ENCODE measurements around the gene HNF1A. TPM values are rescaled to one million over a fixed set of nuclear protein-coding genes. Genes with fewer than 3 reads are reported as not detected.
A peak's percentile ranks its signal among the peaks of the same experiment; 100 is the strongest.
"Not testable (repeated sequence)": the region's sequence is repeated elsewhere in the genome, so short reads cannot be mapped to it uniquely, and the experiment has no call there.

HNF1A gene
- total RNA-seq, 4 donors from 2014 or later = 11.8 TPM; not detected in 3

DNA sequence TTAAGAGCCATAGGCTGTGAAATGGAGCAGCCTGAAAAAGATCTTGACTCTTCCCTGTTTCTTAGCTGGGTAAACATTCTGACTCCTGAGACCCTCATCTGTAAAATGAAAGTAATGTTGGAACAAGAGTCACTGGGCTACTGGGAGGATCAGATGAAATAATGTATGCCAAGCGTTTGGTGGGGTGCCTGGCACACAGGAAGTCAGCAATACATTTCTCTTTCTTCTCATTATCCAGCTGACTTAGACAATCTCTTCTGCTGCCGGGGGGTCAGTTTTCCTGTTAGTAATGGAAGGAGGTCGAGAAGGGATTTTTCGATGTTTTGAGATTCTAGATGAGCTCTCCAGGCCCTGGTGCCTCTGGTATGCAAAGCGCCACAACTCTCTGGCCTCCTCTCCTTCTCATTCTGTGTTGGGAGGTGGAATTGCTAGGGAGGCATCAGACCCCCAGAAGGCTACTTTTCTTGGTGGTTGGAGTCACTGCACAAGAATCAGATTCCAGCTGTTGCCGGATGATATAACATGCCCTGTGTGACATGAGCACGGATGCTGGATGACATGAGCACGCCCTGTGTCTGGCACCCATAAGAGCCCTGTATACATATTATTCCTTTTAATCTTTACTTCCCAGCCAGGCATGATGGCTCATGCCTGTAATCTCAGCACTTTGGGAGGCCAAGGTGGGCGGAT, 56.4 kb downstream of the HNF1A start:
- H3K4me3 ChIP-seq = no peak overlapping the region
- no peaks in the 10 kb centered on the region for H3K36me3 ChIP-seq
- H3K4me1 ChIP-seq = no peaks in the 10 kb centered on the region
- H3K27ac ChIP-seq = no peak overlapping the region
- H3K27me3 ChIP-seq = no peaks in the 10 kb centered on the region
- intact Hi-C loops (cut with DNase I; ENCODE audit: low total_unique reads) = no loop called here
- TF ChIP-seq POLR2A (IDR thresholded peaks at IDR 0.05) (no peak), CTCF (IDR thresholded peaks at IDR 0.05) (no peak)
- DNase-seq = no peak
- H3K9me3 ChIP-seq = no peaks in the 10 kb centered on the region

DNA sequence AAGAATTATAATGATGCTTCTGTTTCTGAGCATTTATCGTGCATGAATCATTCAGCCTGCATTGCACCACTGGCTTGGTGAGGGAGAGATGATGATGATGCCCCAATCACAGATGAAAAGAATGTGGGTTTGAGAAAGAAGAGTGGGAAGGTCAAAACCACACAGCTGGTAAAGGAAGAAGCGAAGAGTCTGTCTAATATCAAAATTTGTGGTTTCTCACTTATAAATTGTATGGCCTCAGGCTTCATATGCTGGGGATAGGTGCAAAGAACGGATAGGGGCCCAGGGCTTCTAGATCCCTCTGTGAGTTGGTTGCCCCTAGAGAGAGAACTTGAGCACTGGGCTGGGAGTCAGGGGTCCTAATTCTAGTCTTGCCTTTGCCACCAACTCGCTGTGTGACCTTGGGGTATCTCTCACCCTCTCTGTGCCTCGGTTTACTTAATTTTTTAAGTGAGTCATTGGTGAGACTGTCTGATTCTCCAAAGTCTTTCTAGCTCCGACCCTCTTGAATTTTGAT, 58.5 kb downstream of the HNF1A start:
- Histone ChIP-seq H3K27ac (no peak overlapping the region), H3K9me3 (no peaks in the 10 kb centered on the region), H3K36me3 (no peaks in the 10 kb centered on the region), H3K4me1 (no peaks in the 10 kb centered on the region), H3K27me3 (no peaks in the 10 kb centered on the region), H3K4me3 (no peak overlapping the region)
- DNase-seq = no peak
- no peak for TF ChIP-seq CTCF (IDR thresholded peaks at IDR 0.05)
- TF ChIP-seq POLR2A (IDR thresholded peaks at IDR 0.05) = no peak
- intact Hi-C loops (cut with DNase I; ENCODE audit: low total_unique reads) = no loop called here

DNA sequence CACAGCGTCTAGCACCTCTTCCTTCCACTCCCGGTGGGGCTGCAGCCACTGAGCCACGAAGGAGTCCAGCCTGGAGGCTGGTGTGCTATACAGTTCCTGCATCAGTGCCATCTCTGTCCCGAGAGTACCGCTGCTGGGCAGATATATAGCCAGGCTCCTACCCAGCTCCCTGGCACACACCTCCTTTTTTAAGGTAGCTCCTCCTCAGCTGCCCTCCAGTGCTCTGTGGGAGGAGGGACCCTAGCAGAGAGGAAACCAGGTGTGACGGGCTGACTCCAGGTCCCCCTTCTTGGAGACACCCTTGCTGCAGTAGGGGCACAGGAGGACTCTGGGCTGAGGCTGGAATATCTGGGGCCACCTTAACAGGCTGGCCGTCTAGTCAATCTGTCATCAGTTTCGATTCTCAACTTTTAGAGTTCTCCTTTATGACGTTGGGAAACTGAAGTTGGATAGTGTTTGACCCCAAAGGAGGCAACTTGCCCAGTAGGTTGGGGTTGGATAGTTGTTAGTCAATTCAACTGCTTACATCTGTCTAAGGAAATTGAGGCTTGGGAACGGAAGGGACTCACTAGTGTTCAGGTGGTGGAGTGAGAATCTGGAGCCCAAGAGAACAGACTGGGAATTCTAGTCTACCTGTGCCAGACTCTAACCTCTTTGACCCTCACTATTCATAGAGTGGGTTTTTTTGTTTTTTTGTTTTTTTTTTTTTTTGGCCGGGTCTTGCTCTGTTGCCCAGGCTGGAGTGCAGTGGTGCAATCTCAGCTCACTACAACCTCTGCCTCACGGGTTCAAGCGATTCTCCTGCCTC, 60.7 kb downstream of the HNF1A start, which contains the start of gene OASL:
Gene OASL (minus strand): TSS at position 386 of the 808 bp plus-strand sequence. CDS start 275 bp downstream, at position 111.
- no peaks in the 10 kb centered on the region for H3K9me3 ChIP-seq
- no peak within 1 kb of the TSS for H3K27ac ChIP-seq
- no peaks in the 10 kb centered on the region for H3K27me3 ChIP-seq
- H3K36me3 ChIP-seq = no peaks in the 10 kb centered on the region
- H3K4me3 ChIP-seq = peak within 1 kb of the TSS in 1 of 2 donors; percentile 26
- TF ChIP-seq CTCF (IDR thresholded peaks at IDR 0.05) (no peak), POLR2A (IDR thresholded peaks at IDR 0.05) (no peak)
- no peaks in the 10 kb centered on the region for H3K4me1 ChIP-seq
- intact Hi-C loops (cut with DNase I; ENCODE audit: low total_unique reads) = no loop called here
- no peak for DNase-seq

GRCh38 chr12:121043067-121043466, 64.7 kb downstream of the HNF1A start:
- TF ChIP-seq CTCF (IDR thresholded peaks at IDR 0.05) (no peak), POLR2A (IDR thresholded peaks at IDR 0.05) (no peak)
- no peak overlapping the region for H3K27ac ChIP-seq
- H3K4me3 ChIP-seq = no peak overlapping the region
- H3K4me1 ChIP-seq = no peaks in the 10 kb centered on the region
- H3K9me3 ChIP-seq = no peaks in the 10 kb centered on the region
- DNase-seq = no peak
- intact Hi-C loops (cut with DNase I; ENCODE audit: low total_unique reads) = no loop called here
- H3K27me3 ChIP-seq = no peaks in the 10 kb centered on the region
- no peaks in the 10 kb centered on the region for H3K36me3 ChIP-seq

DNA sequence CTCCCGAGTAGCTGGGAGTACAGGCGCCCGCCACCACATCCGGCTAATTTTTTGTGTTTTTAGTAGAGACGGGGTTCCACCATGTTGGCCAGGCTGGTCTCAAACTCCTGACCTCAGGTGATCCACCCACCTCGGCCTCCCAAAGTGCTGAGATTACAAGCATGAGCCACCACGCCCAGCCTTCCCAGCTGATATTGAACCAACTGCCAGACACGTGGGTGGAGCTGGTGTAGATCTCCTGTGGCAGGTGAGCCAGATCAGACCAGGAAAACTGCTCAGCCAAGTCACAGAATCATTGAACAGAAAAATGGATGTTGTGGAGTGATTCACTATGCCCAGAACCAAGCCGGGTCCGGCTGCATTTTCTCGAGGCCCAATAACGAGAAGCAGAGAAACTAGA, 69.1 kb downstream of the HNF1A start:
- H3K27me3 ChIP-seq; DNase-seq; intact Hi-C loops (cut with DNase I; ENCODE audit: low total_unique reads); H3K4me3 ChIP-seq; H3K9me3 ChIP-seq; H3K4me1 ChIP-seq; H3K36me3 ChIP-seq; H3K27ac ChIP-seq: not testable (repeated sequence)

Data from uterus (tissue), 4 donors.